Renal cortical epithelial cell (primary cell): ENCODE measurements around the gene CACNA2D4. TPM values are rescaled to one million over a fixed set of nuclear protein-coding genes. Genes with fewer than 3 reads are reported as not detected.

Experiments used
- total RNA-seq: library from RNA; depleted of rRNA; stranded (reverse); fragments of >200 nt; gene quantifications from 2 replicates; pipeline ENCODE4 v1.2.3, GENCODE V29; 2014

CACNA2D4 gene
- total RNA-seq, 1 donor from 2014 or later = 0.20 TPM

Other genes with a start within 250 kb of the CACNA2D4 start
- 32.1 and 47.1 TPM in 2 replicates for gene ADIPOR2, start 227.6 kb downstream of the CACNA2D4 start, total RNA-seq
- not detected in 2 replicates for gene LRTM2, start 98.1 kb downstream of the CACNA2D4 start, total RNA-seq
- gene DCP1B, start 85.8 kb upstream of the CACNA2D4 start, total RNA-seq = 9.4 and 14.3 TPM in 2 replicates
- 0.05 TPM in 1 of 2 replicates, not detected in the other for gene CACNA1C, start 134.3 kb upstream of the CACNA2D4 start, total RNA-seq